IMR-90 (cell line): Measurements from ENCODE around the gene RHOF. TPM values are rescaled to one million over a fixed set of nuclear protein-coding genes. Genes with fewer than 3 reads are reported as not detected.
A peak's percentile ranks its signal among the peaks of the same experiment; 100 is the strongest.

Experiments used
- ATAC-seq: fragments of 200-7000 bp; cut with Tn5 transposase; 2 replicates; pipeline ENCODE4 v1.9.1; 2020; ENCODE audit warnings: low read depth, mild to moderate bottlenecking, moderate library complexity
- Bru-seq: library from RNA; stranded (reverse); fragments of 400-500 nt; gene quantifications from one replicate; lab custom pipeline; 2021; lab: Mats Ljungman, UMichigan
- BruChase-seq, 2 experiments: library from RNA; stranded (reverse); fragments of 400-500 nt; gene quantifications; one replicate each; lab custom pipeline; 2021; lab: Mats Ljungman, UMichigan
- BruUV-seq: library from RNA; stranded (reverse); fragments of 400-500 nt; replicated peaks from 2 replicates; lab custom pipeline; 2021; lab: Mats Ljungman, UMichigan
- CTCF ChIA-PET: fragments of 300-600 bp; formaldehyde crosslinking; extraction: SDS; loops from one replicate; lab custom pipeline; 2021; ENCODE audit warnings: antibody characterized with exemption; lab: Yijun Ruan, JAX
- POLR2A ChIA-PET: fragments of 300-600 bp; sonication (Branson Sonifier 250); formaldehyde crosslinking; loops from one replicate; lab custom pipeline; 2022; ENCODE audit warnings: antibody characterized with exemption; ENCODE audit not compliant: unreplicated experiment; lab: Charles Lee
- DNase-seq: peaks from one replicate; pipeline ENCODE4 v3.0.0; 2013
- H2AFZ ChIP-seq: replicated peaks from 2 replicates; pipeline ENCODE3; 2013; ENCODE audit warnings: low read length, mild to moderate bottlenecking; ENCODE audit not compliant: poor library complexity
- H2AK5ac ChIP-seq: 2 replicates; pipeline ENCODE4 v1.6.1; 2013; ENCODE audit warnings: low read depth, low read length, inconsistent platforms
- H2AK9ac ChIP-seq: replicated peaks from 2 replicates; pipeline ENCODE3; 2013; ENCODE audit warnings: mild to moderate bottlenecking, low read depth, low read length, moderate library complexity; ENCODE audit not compliant: poor library complexity
- H2BK120ac ChIP-seq: 2 replicates; pipeline ENCODE4 v1.6.1; 2013; ENCODE audit warnings: low read depth, low read length, inconsistent platforms
- H2BK15ac ChIP-seq: 3 replicates; pipeline ENCODE4 v1.6.1; 2013; ENCODE audit warnings: low read depth, low read length, inconsistent platforms
- H2BK20ac ChIP-seq: 2 replicates; pipeline ENCODE4 v1.6.1; 2013; ENCODE audit warnings: low read depth, mild to moderate bottlenecking, inconsistent platforms, low read length, moderate library complexity
- H2BK5ac ChIP-seq: 2 replicates; pipeline ENCODE4 v1.6.1; 2013; ENCODE audit warnings: mild to moderate bottlenecking, low read depth, low read length, inconsistent platforms; ENCODE audit not compliant: poor library complexity, severe bottlenecking
- H3K14ac ChIP-seq: replicated peaks from 2 replicates; pipeline ENCODE4 v1.6.1; 2013; ENCODE audit warnings: low read depth, low read length, inconsistent platforms
- H3K18ac ChIP-seq: 2 replicates; pipeline ENCODE4 v1.6.1; 2013; ENCODE audit warnings: low read depth, low read length, control low read depth
- H3K23ac ChIP-seq: 2 replicates; pipeline ENCODE4 v1.6.1; 2013; ENCODE audit warnings: low read depth, low read length, inconsistent platforms
- H3K27ac ChIP-seq: 2 replicates; pipeline ENCODE4 v1.5.1; 2013; ENCODE audit warnings: mild to moderate bottlenecking, control low read depth, low read length; ENCODE audit not compliant: insufficient read depth
- H3K27me3 ChIP-seq: 2 replicates; pipeline ENCODE4 v1.6.1; 2013; ENCODE audit warnings: low read length; ENCODE audit not compliant: control insufficient read depth, insufficient read depth
- H3K36me3 ChIP-seq: 2 replicates; pipeline ENCODE4 v1.6.1; 2013; ENCODE audit warnings: low read length, mixed read lengths; ENCODE audit not compliant: control insufficient read depth, insufficient read depth
- H3K4ac ChIP-seq: 2 replicates; pipeline ENCODE4 v1.6.1; 2013; ENCODE audit warnings: low read depth, low read length, inconsistent platforms
- H3K4me1 ChIP-seq: 2 replicates; pipeline ENCODE4 v1.6.1; 2013; ENCODE audit warnings: low read length, mixed read lengths; ENCODE audit not compliant: control insufficient read depth, insufficient read depth
- H3K4me2 ChIP-seq: 2 replicates; pipeline ENCODE4 v1.6.1; 2013; ENCODE audit warnings: low read depth, mild to moderate bottlenecking, control low read depth, low read length, moderate library complexity
- H3K4me3 ChIP-seq: 2 replicates; pipeline ENCODE4 v1.5.1; 2013; ENCODE audit warnings: low read depth, mild to moderate bottlenecking, control low read depth, low read length, moderate library complexity; ENCODE audit not compliant: insufficient read depth
- H3K56ac ChIP-seq: 2 replicates; pipeline ENCODE4 v1.6.1; 2013; ENCODE audit warnings: low read length, inconsistent platforms; ENCODE audit not compliant: insufficient read depth; ENCODE audit errors: extremely low read depth
- H3K79me1 ChIP-seq, 2 experiments: 2 replicates each; pipeline ENCODE4 v1.6.1; 2013; ENCODE audit warnings: low read length in 2 of 2, inconsistent platforms in 1 of 2, low read depth in 1 of 2
- H3K9ac ChIP-seq: 2 replicates; pipeline ENCODE4 v1.6.1; 2013; ENCODE audit warnings: low read depth, low read length, control low read depth
- H3K9me1 ChIP-seq: 2 replicates; pipeline ENCODE4 v1.6.1; 2013; ENCODE audit warnings: low read length, inconsistent platforms; ENCODE audit not compliant: insufficient read depth
- H3K9me3 ChIP-seq: 2 replicates; pipeline ENCODE4 v1.6.1; 2013; ENCODE audit warnings: low read length; ENCODE audit not compliant: control insufficient read depth, insufficient read depth
- H4K20me1 ChIP-seq: 2 replicates; pipeline ENCODE4 v1.6.1; 2013; ENCODE audit warnings: low read length, inconsistent platforms; ENCODE audit not compliant: insufficient read depth
- H4K5ac ChIP-seq: 2 replicates; pipeline ENCODE4 v1.6.1; 2013; ENCODE audit warnings: mild to moderate bottlenecking, low read depth, low read length, control low read depth
- H4K8ac ChIP-seq, 2 experiments: 2 replicates each; pipeline ENCODE4 v1.6.1; 2013; ENCODE audit warnings: low read depth in 2 of 2, low read length in 2 of 2, control low read depth in 1 of 2, inconsistent platforms in 1 of 2
- H4K91ac ChIP-seq: 2 replicates; pipeline ENCODE4 v1.6.1; 2013; ENCODE audit warnings: low read depth, low read length, inconsistent platforms; ENCODE audit not compliant: insufficient read depth
- CHD1 ChIP-seq: IDR thresholded peaks from 2 replicates; pipeline ENCODE4 v1.6.1; 2012; ENCODE audit warnings: low read depth, low read length, improper control_type of control experiment
- MAFK ChIP-seq: IDR thresholded peaks from 2 replicates; pipeline ENCODE4 v1.6.1; 2012; ENCODE audit warnings: low read depth, low read length, improper control_type of control experiment
- POLR2A ChIP-seq: IDR thresholded peaks from 2 replicates; pipeline ENCODE4 v1.6.1; 2012; ENCODE audit warnings: mild to moderate bottlenecking, low read depth, low read length
- WGBS, 2 experiments: methylation state at CpG; one replicate each; pipeline versions ENCODE4 v1.1.5 to v1.1.7; 2013; ENCODE audit warnings: missing lambda C conversion rate in 2 of 2; ENCODE audit not compliant: insufficient read length in 1 of 2; ENCODE audit errors: extremely low coverage in 2 of 2; 5-methylcytosine and 5-hydroxymethylcytosine counted together
- dilution Hi-C: fragments of 300-500 bp; cut with HindIII; formaldehyde crosslinking; loops from one replicate; pipeline ENCODE4 v1.14.3; 2018; ENCODE audit warnings: low sequenced_read_pairs; ENCODE audit not compliant: unreplicated experiment
- in situ Hi-C: fragments of 300-500 bp; cut with MboI; formaldehyde crosslinking; loops from 3 replicates; pipeline ENCODE4 v1.14.3; 2019; ENCODE audit warnings: low sequenced_read_pairs, inconsistent platforms, mixed read lengths
- intact Hi-C: fragments of 100-400 bp; cut with micrococcal nuclease; formaldehyde crosslinking; loops from 2 replicates; pipeline ENCODE4 v1.10.0; 2022
- long read RNA-seq: library from polyadenylated mRNA; unstranded; transcript quantifications from one replicate; pipeline ENCODE4 v2.0.0, GENCODE V29; 2021; ENCODE audit not compliant: unreplicated experiment
- polyA plus RNA-seq, 3 experiments: library from polyadenylated mRNA; depleted of rRNA; stranded (reverse); fragments of >200 nt; gene quantifications; 2 replicates each; pipeline ENCODE4 v1.2.3, GENCODE V29; 2012; ENCODE audit warnings: low replicate concordance in 1 of 3
- total RNA-seq: library from RNA; depleted of rRNA; stranded (reverse); fragments of >200 nt; gene quantifications from 2 replicates; pipeline ENCODE4 v1.2.3, GENCODE V29; 2012; rRNA removed

RHOF gene
- total RNA-seq: 3.0 and 3.9 TPM in 2 replicates
- 5.1 and 5.3 TPM in 2 replicates for polyA plus RNA-seq (2012; rRNA removed)
- 4.7 and 7.8 TPM in 2 replicates for polyA plus RNA-seq (2012; cell fraction: cytosol; rRNA removed)
- 14.0 and 15.7 TPM in 2 replicates for polyA plus RNA-seq (2012; cell fraction: nucleus; rRNA removed; ENCODE audit: low replicate concordance)
- Bru-seq, nascent RNA: percentile 43 among the genes with signal in this experiment
- BruChase-seq, experiment 1, labeled RNA remaining after a 6-hour chase: percentile 46 among the genes with signal in this experiment
- percentile 45 among the genes with signal in this experiment for BruChase-seq, experiment 2, labeled RNA remaining after a 2-hour chase
- long read RNA-seq, transcript RHOF-201 (5 exons, 3,009 nt): major isoform, 5 of 20 reads
- long read RNA-seq, partial matches to known transcripts: 0 of 20 reads
- long read RNA-seq, other reads (novel, unspliced or antisense): 15 of 20 reads

GRCh38 chr12:121793440-121793837 is at the start of gene RHOF:
Gene RHOF, minus strand, starts transcription at chr12:121793688. Its CDS starts 55 bp downstream, at chr12:121793633.
- peak within 1 kb of the TSS; percentile 55; the same call in 1 of the 2 replicates for H2BK120ac ChIP-seq
- in situ Hi-C loops: no loop called here
- 1% methylated on average over 29 of the region's 36 CpGs; no CpG with 5 or more reads in 1 of the 2 experiments for WGBS, 2 experiments
- POLR2A ChIA-PET: interaction anchor here (2.0 kb wide), 1 partner anchor 18 kb away, joined by 10 read pairs; no protein-coding TSS in a partner anchor
- no peak for DNase-seq
- H3K4me1 ChIP-seq: peaks cover 21% of the 10 kb centered on the region
- CTCF ChIA-PET: interaction anchor here (0.6 to 3.9 kb wide), 14 partner anchors 9 to 125 kb away, joined by 3 to 49 read pairs (median 6); partner anchors contain the start of genes PSMD9, SETD1B and TMEM120B
- no peak within 1 kb of the TSS for H3K18ac ChIP-seq
- peaks cover 8% of the 10 kb centered on the region; the same call in 1 of the 2 replicates for H4K20me1 ChIP-seq
- peaks cover 7% of the 10 kb centered on the region; the same call in 1 of the 2 replicates for H3K36me3 ChIP-seq
- peaks cover 1 to 37% of the 10 kb centered on the region in 2 experiments; a peak in 3 of 4 replicates for H3K79me1 ChIP-seq
- dilution Hi-C loops: no loop called here
- H3K14ac ChIP-seq: peak within 1 kb of the TSS; percentile 61
- no peak for TF ChIP-seq POLR2A
- TF ChIP-seq MAFK: no peak
- no peak for TF ChIP-seq CHD1
- H2AFZ ChIP-seq: peak within 1 kb of the TSS; percentile 95
- 0 out of 2 replicates have a peak within 1 kb of the TSS, but pooled peaks have one; percentile 38 for H2BK20ac ChIP-seq
- H4K91ac ChIP-seq: peak within 1 kb of the TSS; percentile 81
- BruUV-seq: no TSS peak
- peak within 1 kb of the TSS; percentile 69 for H2AK5ac ChIP-seq
- peak within 1 kb of the TSS; percentile 8 to 72; a peak in 3 of 4 replicates for H4K8ac ChIP-seq
- H2AK9ac ChIP-seq: peak within 1 kb of the TSS; percentile 97
- peaks cover 4% of the 10 kb centered on the region; the same call in 1 of the 2 replicates for H3K9me1 ChIP-seq
- H3K9ac ChIP-seq: peak within 1 kb of the TSS; percentile 31
- intact Hi-C loops: loop anchor here (5.0 to 10.0 kb wide), 2 partner anchors 81 to 239 kb away; partner anchors contain the start of gene TMEM120B
- peak within 1 kb of the TSS; percentile 28 for H3K27ac ChIP-seq
- peak within 1 kb of the TSS; percentile 93 for H3K4me2 ChIP-seq
- no peaks in the 10 kb centered on the region for H3K9me3 ChIP-seq
- H3K4ac ChIP-seq: peak within 1 kb of the TSS; percentile 76
- peak within 1 kb of the TSS; percentile 48 for H3K4me3 ChIP-seq
- peak within 1 kb of the TSS; percentile 39 for H2BK5ac ChIP-seq
- H3K27me3 ChIP-seq: no peaks in the 10 kb centered on the region
- ATAC-seq: peak; percentile 13
- no peak within 1 kb of the TSS for H3K56ac ChIP-seq
- H4K5ac ChIP-seq: peak within 1 kb of the TSS; percentile 17; the same call in 1 of the 2 replicates
- H2BK15ac ChIP-seq: no peak within 1 kb of the TSS; the same call in 2 of the 3 replicates
- peak within 1 kb of the TSS; percentile 54 for H3K23ac ChIP-seq
